GM10248 (cell line): Measurements from ENCODE around the gene TTC23L.
"Not testable (repeated sequence)": the region's sequence is repeated elsewhere in the genome, so short reads cannot be mapped to it uniquely, and the experiment has no call there.

ENCODE experiments used
- CTCF ChIA-PET: fragments of 300-600 bp; sonication (Branson Sonifier 250); formaldehyde crosslinking; extraction: SDS; loops from one replicate; lab custom pipeline; 2021; ENCODE audit warnings: antibody characterized with exemption; lab: Yijun Ruan, JAX
- POLR2A ChIA-PET: fragments of 350-650 bp; sonication (Branson Sonifier 250); formaldehyde crosslinking; extraction: SDS; loops from one replicate; lab custom pipeline; 2020; ENCODE audit warnings: antibody characterized with exemption; lab: Yijun Ruan, JAX
- DNase-seq: peaks from one replicate; pipeline ENCODE4 v3.0.0; 2012; ENCODE audit errors: extremely low spot score
- CTCF ChIP-seq: IDR thresholded peaks from 2 replicates; pipeline ENCODE4 v1.5.1; 2012; ENCODE audit warnings: mild to moderate bottlenecking, low read depth; ENCODE audit errors: extremely low read depth, missing control alignments, control extremely low read depth

The TTC23L gene

GRCh38 chr5:34915139-34915855 lies 76.3 kb downstream of the TTC23L start, which contains the start of the genes BRIX1 and RAD1:
TSS of gene BRIX1 (plus strand) at chr5:34915711. CDS start at chr5:34915739, 28 bp downstream.
TSS of gene RAD1 (minus strand) at chr5:34915504. CDS start at chr5:34914892, 612 bp downstream.
- no peak for TF ChIP-seq CTCF
- DNase-seq: peak; percentile 92
- ChIA-PET CTCF (interaction anchor here (0.9 to 3.5 kb wide), 13 partner anchors 10 to 430 kb away, joined by 3 to 31 read pairs (median 11); partner anchors contain the start of gene DNAJC21), POLR2A (interaction anchor here (4.7 kb wide), 1 partner anchor 14 kb away, joined by 41 read pairs; the partner anchor contains the start of gene DNAJC21)

- POLR2A ChIA-PET: interaction anchor here (4.7 kb wide), 1 partner anchor 13 kb away, joined by 41 read pairs; the partner anchor contains the start of gene DNAJC21
- CTCF ChIA-PET: interaction anchor here (0.9 to 3.5 kb wide), 12 partner anchors 9 to 430 kb away, joined by 3 to 31 read pairs (median 11); partner anchors contain the start of gene DNAJC21
- TF ChIP-seq CTCF: no peak
- no peak for DNase-seq
Observed at GRCh38 chr5:34915856-34916192, 76.9 kb downstream of the TTC23L start.

GRCh38 chr5:34916518-34916917 lies 77.6 kb downstream of the TTC23L start:
- ChIA-PET POLR2A (interaction anchor here (4.7 kb wide), 1 partner anchor 12 kb away, joined by 41 read pairs; the partner anchor contains the start of gene DNAJC21), CTCF (interaction anchor here (2.0 to 3.5 kb wide), 8 partner anchors 8 to 393 kb away, joined by 5 to 31 read pairs (median 14); partner anchors contain the start of gene DNAJC21)
- no peak for TF ChIP-seq CTCF
- no peak for DNase-seq

- no peak for TF ChIP-seq CTCF
- no peak for DNase-seq
- ChIA-PET CTCF (interaction anchor here (0.7 to 3.5 kb wide), 6 partner anchors 12 to 442 kb away, joined by 3 to 25 read pairs (median 6); partner anchors contain the start of gene DNAJC21), POLR2A (interaction anchor here (4.7 kb wide), 1 partner anchor 11 kb away, joined by 41 read pairs; the partner anchor contains the start of gene DNAJC21)
Observed at GRCh38 chr5:34918025-34918424, 79.1 kb downstream of the TTC23L start.

GRCh38 chr5:34919077-34919476 lies 80.1 kb downstream of the TTC23L start:
- CTCF ChIA-PET: interaction anchor here (0.8 to 2.1 kb wide), 2 partner anchors 10 to 15 kb away, joined by 3 to 6 read pairs; partner anchors contain the start of gene DNAJC21
- no peak for DNase-seq

GRCh38 chr5:34923256-34923655 lies 84.3 kb downstream of the TTC23L start:
- DNase-seq, POLR2A ChIA-PET: not testable (repeated sequence)
- CTCF ChIA-PET: interaction anchor here (0.8 to 3.5 kb wide), 3 partner anchors 8 to 80 kb away, joined by 3 to 11 read pairs (median 3); partner anchors contain the start of genes BRIX1 and RAD1

More at GRCh38 chr5:34919077-34919476, 80.1 kb downstream of the TTC23L start:
- POLR2A ChIA-PET: no interaction called here
- TF ChIP-seq CTCF: no peak
